Stimulated activated naive B cell treated with anti-CD40 and anti-IgM and Interleukin-4, amounts not matched to agents 10 μg/mL and 1 μg/mL and 100 μg/mL, for 72 hours (primary cell): ENCODE data around the gene WDR88.
"Not testable (repeated sequence)": the region's sequence is repeated elsewhere in the genome, so short reads cannot be mapped to it uniquely, and the experiment has no call there.

Experiments
- ATAC-seq, 2 donors: fragments of 150-1000 bp; cut with Tn5 transposase; replicated peaks; 2 replicates each; pipeline ENCODE4 v1.10.0; 2021; ENCODE audit warnings: moderate library complexity in 1 of 2
- DNase-seq: peaks from one replicate; pipeline ENCODE4 v3.0.0; 2021
- H3K27ac Mint-ChIP-seq: one replicate; pipeline ENCODE4 v1.8.0; 2022; ENCODE audit warnings: mild to moderate bottlenecking, mixed read lengths
- H3K27me3 Mint-ChIP-seq, 2 donors: one replicate each; pipeline ENCODE4 v1.8.0; 2022; ENCODE audit warnings: mixed read lengths in 2 of 2
- H3K36me3 Mint-ChIP-seq, 2 donors: one replicate each; pipeline ENCODE4 v1.8.0; 2022; ENCODE audit warnings: mixed read lengths in 2 of 2, mild to moderate bottlenecking in 1 of 2
- H3K4me1 Mint-ChIP-seq, 2 donors: one replicate each; pipeline ENCODE4 v1.8.0; 2022; ENCODE audit warnings: mixed read lengths in 2 of 2, mild to moderate bottlenecking in 1 of 2
- H3K4me3 Mint-ChIP-seq, 2 donors: one replicate each; pipeline ENCODE4 v1.8.0; 2022; ENCODE audit warnings: mild to moderate bottlenecking in 2 of 2, mixed read lengths in 2 of 2, moderate library complexity in 1 of 2
- H3K9me3 Mint-ChIP-seq, 2 donors: one replicate each; pipeline ENCODE4 v1.8.0; 2022; ENCODE audit warnings: mixed read lengths in 2 of 2, mild to moderate bottlenecking in 1 of 2

WDR88 gene

GRCh38 chr19:33202546-33203507, 70.9 kb downstream of the WDR88 start:
- Mint-ChIP-seq H3K36me3 (no peaks in the 10 kb centered on the region), H3K9me3 (no peaks in the 10 kb centered on the region), H3K27ac (peak overlapping the region; percentile 16), H3K4me1 (no peaks in the 10 kb centered on the region), H3K27me3 (peaks cover 0 to 7% of the 10 kb centered on the region in 2 donors), H3K4me3 (no peak overlapping the region)
- DNase-seq (no peak), ATAC-seq (no peak)

- Mint-ChIP-seq H3K4me3 (no peak overlapping the region), H3K27me3 (peaks cover 0 to 7% of the 10 kb centered on the region in 2 donors), H3K36me3 (no peaks in the 10 kb centered on the region), H3K27ac (no peak overlapping the region), H3K4me1 (no peaks in the 10 kb centered on the region), H3K9me3 (no peaks in the 10 kb centered on the region)
- DNase-seq (no peak), ATAC-seq (no peak)
These were observed 71.6 kb downstream of the WDR88 start for GRCh38 chr19:33203529-33203928.

DNA sequence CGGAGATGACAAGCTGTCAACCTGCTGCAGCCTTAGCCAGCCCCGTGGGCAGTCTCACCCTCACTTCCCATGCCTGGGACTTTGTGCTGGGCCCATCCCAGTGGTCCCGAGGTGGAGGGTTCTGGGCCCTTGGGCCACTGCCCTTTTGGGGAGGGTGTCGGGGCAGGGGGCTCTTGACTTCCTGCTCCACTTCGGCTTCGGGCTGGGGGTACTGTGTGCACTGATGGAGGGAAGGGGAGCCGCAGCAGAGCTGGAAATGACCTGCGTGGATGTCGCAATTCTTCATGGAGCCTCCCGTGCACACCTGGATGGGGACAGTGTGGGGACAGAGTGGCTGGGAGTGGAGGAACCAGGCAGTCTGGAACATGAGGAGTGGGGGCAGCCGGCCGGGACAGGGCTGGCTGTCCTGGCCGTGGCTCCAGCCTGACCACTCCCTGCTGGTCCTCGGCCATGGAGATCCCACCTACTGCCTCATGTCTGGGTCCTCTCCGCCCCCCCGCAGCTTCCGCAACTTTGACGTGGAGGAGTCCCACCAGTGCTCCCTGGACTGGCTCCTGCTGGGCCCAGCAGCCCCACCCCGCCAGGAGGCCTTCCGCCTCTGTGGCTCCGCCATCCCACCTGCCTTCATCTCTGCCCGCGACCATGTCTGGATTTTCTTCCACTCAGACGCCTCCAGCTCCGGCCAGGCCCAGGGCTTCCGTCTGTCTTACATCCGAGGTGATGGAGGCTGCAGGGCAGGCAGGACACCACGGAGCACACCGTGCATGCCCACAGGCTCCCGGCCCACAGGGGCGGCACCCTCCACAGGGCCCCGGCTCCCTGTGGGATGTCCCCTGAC, 72.4 kb downstream of the WDR88 start:
- no peak overlapping the region for H3K4me3 Mint-ChIP-seq
- no peaks in the 10 kb centered on the region for H3K36me3 Mint-ChIP-seq
- ATAC-seq (no peak), DNase-seq (no peak)
- no peak overlapping the region for H3K27ac Mint-ChIP-seq
- H3K9me3 Mint-ChIP-seq, result no peaks in the 10 kb centered on the region
- no peaks in the 10 kb centered on the region for H3K4me1 Mint-ChIP-seq
- H3K27me3 Mint-ChIP-seq, result peaks cover 0 to under 1% of the 10 kb centered on the region in 2 donors

GRCh38 chr19:33205110-33205509, 73.2 kb downstream of the WDR88 start:
- H3K27ac Mint-ChIP-seq, result no peak overlapping the region
- no peaks in the 10 kb centered on the region for H3K4me1 Mint-ChIP-seq
- no peaks in the 10 kb centered on the region for H3K27me3 Mint-ChIP-seq
- ATAC-seq, result no peak
- H3K4me3 Mint-ChIP-seq, result no peak overlapping the region
- no peak for DNase-seq
- no peaks in the 10 kb centered on the region for H3K9me3 Mint-ChIP-seq
- H3K36me3 Mint-ChIP-seq, result no peaks in the 10 kb centered on the region

- H3K27me3 Mint-ChIP-seq, result no peaks in the 10 kb centered on the region
- no peak for ATAC-seq
- no peak for DNase-seq
- H3K9me3 Mint-ChIP-seq, result no peaks in the 10 kb centered on the region
- no peaks in the 10 kb centered on the region for H3K36me3 Mint-ChIP-seq
- no peak overlapping the region for H3K27ac Mint-ChIP-seq
- no peak overlapping the region for H3K4me3 Mint-ChIP-seq
- no peaks in the 10 kb centered on the region for H3K4me1 Mint-ChIP-seq
These were observed 73.8 kb downstream of the WDR88 start for GRCh38 chr19:33205531-33206260.

DNA sequence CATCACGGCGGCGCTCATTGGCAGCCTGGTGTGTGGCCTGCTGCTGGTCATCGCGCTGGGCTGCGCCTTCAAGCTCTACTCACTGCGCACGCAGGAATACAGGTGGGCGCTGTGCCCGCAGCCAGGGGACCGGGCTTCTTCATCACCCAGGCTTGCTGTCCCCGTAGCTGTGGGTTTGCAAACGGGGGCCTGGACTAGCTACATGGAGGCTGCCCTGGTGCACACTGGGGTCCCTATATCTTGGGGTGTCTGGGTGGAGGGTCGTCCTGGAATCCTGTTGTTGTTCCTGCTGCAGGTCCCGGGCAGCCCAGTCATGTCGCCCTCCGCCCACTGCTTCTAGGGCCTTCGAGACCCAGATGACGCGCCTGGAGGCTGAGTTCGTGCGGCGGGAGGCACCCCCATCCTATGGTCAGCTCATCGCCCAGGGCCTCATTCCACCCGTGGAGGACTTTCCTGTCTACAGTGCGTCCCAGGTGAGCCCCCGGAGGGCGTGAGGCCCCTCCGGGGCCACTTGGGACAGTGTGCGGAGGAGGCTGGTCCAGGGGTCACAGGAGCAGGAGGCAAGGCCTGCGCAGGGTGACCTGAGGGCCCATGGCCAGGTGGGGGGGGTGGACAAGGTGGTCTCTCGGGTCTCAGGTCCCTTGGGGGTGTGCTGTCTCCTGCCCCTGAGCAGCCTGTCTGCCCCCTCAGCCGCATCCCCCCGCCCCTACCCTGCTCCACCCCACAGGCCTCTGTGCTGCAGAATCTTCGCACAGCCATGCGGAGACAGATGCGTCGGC, 74.5 kb downstream of the WDR88 start:
- Mint-ChIP-seq H3K4me3 (no peak overlapping the region), H3K36me3 (no peaks in the 10 kb centered on the region), H3K4me1 (no peaks in the 10 kb centered on the region), H3K27ac (no peak overlapping the region), H3K27me3 (no peaks in the 10 kb centered on the region), H3K9me3 (no peaks in the 10 kb centered on the region)
- DNase-seq (no peak), ATAC-seq (no peak)

DNA sequence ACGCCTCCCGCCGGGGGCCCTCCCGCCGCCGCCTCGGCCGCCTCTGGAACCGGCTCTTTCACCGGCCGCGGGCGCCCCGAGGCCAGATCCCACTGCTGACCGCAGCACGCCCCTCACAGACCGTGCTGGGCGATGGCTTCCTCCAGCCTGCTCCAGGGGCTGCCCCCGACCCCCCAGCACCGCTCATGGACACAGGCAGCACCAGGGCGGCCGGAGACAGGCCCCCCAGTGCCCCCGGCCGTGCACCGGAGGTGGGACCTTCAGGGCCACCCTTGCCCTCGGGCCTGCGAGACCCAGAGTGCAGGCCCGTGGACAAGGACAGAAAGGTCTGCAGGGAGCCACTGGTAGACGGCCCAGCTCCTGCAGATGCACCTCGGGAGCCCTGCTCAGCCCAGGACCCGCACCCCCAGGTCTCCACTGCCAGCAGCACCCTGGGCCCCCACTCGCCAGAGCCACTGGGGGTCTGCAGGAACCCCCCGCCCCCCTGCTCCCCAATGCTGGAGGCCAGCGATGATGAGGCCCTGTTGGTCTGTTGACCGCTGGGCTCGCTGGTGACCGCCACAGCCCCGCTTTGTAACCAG, 75.2 kb downstream of the WDR88 start:
- Mint-ChIP-seq H3K36me3 (no peaks in the 10 kb centered on the region), H3K4me3 (no peak overlapping the region), H3K27ac (no peak overlapping the region), H3K4me1 (no peaks in the 10 kb centered on the region), H3K9me3 (no peaks in the 10 kb centered on the region), H3K27me3 (no peaks in the 10 kb centered on the region)
- ATAC-seq, result no peak
- no peak for DNase-seq

GRCh38 chr19:33207903-33208302, 76.0 kb downstream of the WDR88 start:
- Mint-ChIP-seq H3K4me3 (no peak overlapping the region), H3K4me1 (no peaks in the 10 kb centered on the region), H3K36me3 (no peaks in the 10 kb centered on the region), H3K27ac (peak overlapping the region; percentile 20), H3K27me3 (no peaks in the 10 kb centered on the region), H3K9me3 (no peaks in the 10 kb centered on the region)
- ATAC-seq (no peak), DNase-seq (no peak)

- no peaks in the 10 kb centered on the region for H3K27me3 Mint-ChIP-seq
- no peak overlapping the region for H3K27ac Mint-ChIP-seq
- H3K36me3 Mint-ChIP-seq, result no peaks in the 10 kb centered on the region
- no peak overlapping the region for H3K4me3 Mint-ChIP-seq
- no peak for DNase-seq
- no peaks in the 10 kb centered on the region for H3K9me3 Mint-ChIP-seq
- no peaks in the 10 kb centered on the region for H3K4me1 Mint-ChIP-seq
- ATAC-seq, result no peak
These were observed 76.5 kb downstream of the WDR88 start for GRCh38 chr19:33208371-33208895.

DNA sequence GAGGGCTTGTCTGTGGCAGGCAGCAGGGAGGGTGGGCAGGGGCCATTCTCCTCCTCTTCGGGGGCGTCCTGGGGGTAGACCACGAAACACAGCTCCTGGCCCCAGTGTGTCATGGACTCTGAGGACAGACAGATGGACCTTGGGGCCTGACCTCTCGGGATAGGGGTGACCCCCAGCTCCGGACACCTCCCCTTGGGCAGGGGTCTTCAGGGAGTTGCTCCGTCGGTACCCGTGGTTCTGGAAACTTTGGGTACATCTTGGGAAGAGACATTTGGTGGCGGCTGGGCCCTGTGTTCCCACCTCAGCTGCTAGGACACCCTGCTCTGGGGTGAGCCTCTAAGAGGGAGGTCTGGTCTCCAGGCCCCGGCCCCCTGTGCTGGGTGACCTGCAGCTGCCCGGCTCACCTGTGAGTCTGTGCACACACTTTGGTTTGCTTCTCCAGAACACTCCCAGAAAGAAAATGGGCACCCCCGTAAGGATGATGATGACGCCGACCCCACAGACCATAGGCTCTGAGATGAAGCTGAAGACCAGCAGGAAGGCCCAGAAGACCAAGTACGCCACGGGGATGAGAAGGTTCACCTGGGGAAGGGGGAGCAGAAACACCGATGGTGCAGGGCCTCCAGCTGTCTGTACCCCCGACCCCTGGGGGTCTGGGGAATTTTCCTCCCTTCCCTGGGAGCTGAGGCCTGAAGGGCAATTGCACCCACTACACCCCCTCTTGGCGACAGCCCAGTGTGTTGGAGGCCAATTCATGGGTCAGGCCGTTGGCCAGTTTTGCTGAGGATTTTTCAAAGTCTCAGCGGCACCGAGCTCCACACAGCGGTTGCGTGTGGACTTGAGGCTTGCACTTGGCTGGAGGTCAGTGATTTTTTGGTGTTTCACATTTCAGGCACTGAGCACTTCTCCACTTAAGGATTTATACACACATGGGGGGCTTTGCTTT, 77.3 kb downstream of the WDR88 start:
- H3K27me3 Mint-ChIP-seq, result peaks cover 0 to 4% of the 10 kb centered on the region in 2 donors
- H3K27ac Mint-ChIP-seq, result no peak overlapping the region
- H3K4me1 Mint-ChIP-seq, result no peaks in the 10 kb centered on the region

GRCh38 chr19:33209850-33210230, 77.9 kb downstream of the WDR88 start:
- DNase-seq, H3K36me3 Mint-ChIP-seq, H3K27ac Mint-ChIP-seq, H3K4me3 Mint-ChIP-seq, H3K4me1 Mint-ChIP-seq, H3K9me3 Mint-ChIP-seq, ATAC-seq, H3K27me3 Mint-ChIP-seq: not testable (repeated sequence)

More for the DNA sequence above, 77.3 kb downstream of the WDR88 start:
- no peak for DNase-seq
- no peaks in the 10 kb centered on the region for H3K36me3 Mint-ChIP-seq
- no peak overlapping the region for H3K4me3 Mint-ChIP-seq
- no peak for ATAC-seq
- H3K9me3 Mint-ChIP-seq, result no peaks in the 10 kb centered on the region

- Mint-ChIP-seq H3K9me3 (no peaks in the 10 kb centered on the region), H3K36me3 (no peaks in the 10 kb centered on the region), H3K4me1 (no peaks in the 10 kb centered on the region), H3K27me3 (peaks cover 0 to 4% of the 10 kb centered on the region in 2 donors), H3K4me3 (no peak overlapping the region), H3K27ac (no peak overlapping the region)
- DNase-seq (no peak), ATAC-seq (no peak)
These were observed 78.5 kb downstream of the WDR88 start for GRCh38 chr19:33210266-33210940.
